ENCODE data around the gene UBXN6.

Gene UBXN6

DNA sequence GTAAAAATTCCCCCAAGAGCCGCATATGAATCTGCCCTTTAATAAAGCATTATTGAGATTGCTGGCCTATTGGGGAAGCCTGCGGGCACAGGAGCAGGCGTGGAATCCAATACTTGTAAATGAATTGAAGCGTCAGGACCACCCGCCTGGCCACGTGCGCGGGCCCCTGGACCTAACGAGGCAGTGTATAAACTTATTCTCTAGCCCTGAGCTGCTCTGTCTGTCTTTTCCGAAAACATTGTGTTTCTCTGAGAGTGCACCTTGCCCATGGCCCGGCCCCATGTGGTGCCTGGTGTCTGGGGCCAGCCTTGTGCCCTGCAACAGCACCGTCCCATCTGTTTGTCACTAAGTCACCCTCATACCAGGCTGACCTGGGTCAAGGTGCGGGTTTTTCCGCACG, 14.4 kb downstream of the UBXN6 start:
- no peaks in the 10 kb centered on the region for H3K9me3 ChIP-seq (replicated peaks; ENCODE audit: low read length)
- H3K9ac ChIP-seq (ENCODE audit: low read depth, low read length) = no peak overlapping the region
- no peak overlapping the region for H3K4me3 ChIP-seq (ENCODE audit: low read length)
- peaks cover 53% of the 10 kb centered on the region for H3K36me3 ChIP-seq (ENCODE audit: insufficient read depth, low read length)
- H3K4me2 ChIP-seq (ENCODE audit: low read length) = no peak overlapping the region
- H3K27me3 ChIP-seq (ENCODE audit: control insufficient read depth, insufficient read depth, low read length) = no peaks in the 10 kb centered on the region
- no peaks in the 10 kb centered on the region for H3K4me1 ChIP-seq (ENCODE audit: control insufficient read depth, insufficient read depth, low read length)

DNA sequence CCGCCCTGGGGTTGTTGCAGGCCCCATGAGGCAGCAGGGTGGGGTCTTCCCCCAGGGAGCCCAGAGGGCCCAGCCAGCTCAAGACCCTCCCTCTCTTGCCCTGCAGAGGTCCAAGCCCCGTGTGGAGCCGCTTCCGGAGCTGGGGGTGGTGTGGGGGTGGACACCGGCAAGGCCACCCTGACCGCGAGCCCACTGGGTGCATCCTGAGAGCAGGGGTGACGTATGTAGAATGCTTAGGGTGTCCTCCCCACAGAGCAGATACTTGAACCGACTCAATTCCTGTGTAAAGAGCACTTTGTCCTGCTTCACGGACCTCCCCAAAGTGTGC, 14.8 kb downstream of the UBXN6 start:
- H3K4me1 ChIP-seq (ENCODE audit: control insufficient read depth, insufficient read depth, low read length) = no peaks in the 10 kb centered on the region
- no peak overlapping the region for H3K4me3 ChIP-seq (ENCODE audit: low read length)
- H3K36me3 ChIP-seq (ENCODE audit: insufficient read depth, low read length) = peaks cover 49% of the 10 kb centered on the region
- H3K9ac ChIP-seq (ENCODE audit: low read depth, low read length) = no peak overlapping the region
- no peak overlapping the region for H3K4me2 ChIP-seq (ENCODE audit: low read length)
- H3K9me3 ChIP-seq (replicated peaks; ENCODE audit: low read length) = no peaks in the 10 kb centered on the region
- H3K27me3 ChIP-seq (ENCODE audit: control insufficient read depth, insufficient read depth, low read length) = no peaks in the 10 kb centered on the region

DNA sequence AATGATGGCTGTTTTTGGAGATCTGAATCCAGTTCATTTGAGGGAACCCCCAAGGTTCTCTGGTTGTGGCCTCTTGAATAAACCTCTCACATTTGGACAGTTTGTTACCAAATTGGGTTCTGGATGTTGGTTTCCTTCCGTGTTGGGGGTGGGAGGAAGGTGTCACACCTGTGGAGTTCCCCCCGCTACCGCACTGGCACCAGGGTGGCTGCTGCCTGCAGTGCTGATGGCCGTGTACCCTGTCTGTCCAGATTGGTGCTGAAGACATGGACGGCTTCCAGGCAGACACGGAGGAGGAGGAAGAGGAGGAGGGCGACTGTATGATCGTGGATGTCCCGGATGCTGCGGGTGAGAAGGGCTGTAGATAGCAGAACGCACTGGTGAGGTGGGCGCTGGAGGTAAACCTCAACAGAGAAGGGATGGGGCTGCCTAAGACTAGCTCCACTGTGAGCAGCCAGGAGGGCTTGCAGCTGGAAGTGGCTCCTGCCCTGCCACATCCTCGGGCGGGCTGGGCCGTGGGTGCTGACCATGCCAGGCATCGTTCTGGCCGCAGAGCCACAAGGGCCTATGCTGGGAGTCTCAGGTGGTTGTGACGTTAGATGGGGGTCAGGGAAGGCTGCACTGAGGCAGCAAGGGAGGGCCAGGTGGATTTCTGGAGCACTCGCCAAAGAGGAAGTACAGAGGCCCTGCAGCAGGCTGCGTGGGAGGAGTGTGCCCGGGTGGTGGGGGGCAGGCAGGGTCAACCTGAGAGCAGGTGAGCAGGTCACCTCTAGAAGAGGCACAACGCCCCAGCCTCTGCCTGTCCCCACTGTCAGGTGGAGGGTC, 15.4 kb downstream of the UBXN6 start:
- H3K4me3 ChIP-seq (ENCODE audit: low read length) = no peak overlapping the region
- no peaks in the 10 kb centered on the region for H3K9me3 ChIP-seq (replicated peaks; ENCODE audit: low read length)
- H3K9ac ChIP-seq (ENCODE audit: low read depth, low read length) = no peak overlapping the region
- no peak overlapping the region for H3K4me2 ChIP-seq (ENCODE audit: low read length)
- H3K36me3 ChIP-seq (ENCODE audit: insufficient read depth, low read length) = peaks cover 44% of the 10 kb centered on the region
- no peaks in the 10 kb centered on the region for H3K27me3 ChIP-seq (ENCODE audit: control insufficient read depth, insufficient read depth, low read length)
- H3K4me1 ChIP-seq (ENCODE audit: control insufficient read depth, insufficient read depth, low read length) = no peaks in the 10 kb centered on the region

DNA sequence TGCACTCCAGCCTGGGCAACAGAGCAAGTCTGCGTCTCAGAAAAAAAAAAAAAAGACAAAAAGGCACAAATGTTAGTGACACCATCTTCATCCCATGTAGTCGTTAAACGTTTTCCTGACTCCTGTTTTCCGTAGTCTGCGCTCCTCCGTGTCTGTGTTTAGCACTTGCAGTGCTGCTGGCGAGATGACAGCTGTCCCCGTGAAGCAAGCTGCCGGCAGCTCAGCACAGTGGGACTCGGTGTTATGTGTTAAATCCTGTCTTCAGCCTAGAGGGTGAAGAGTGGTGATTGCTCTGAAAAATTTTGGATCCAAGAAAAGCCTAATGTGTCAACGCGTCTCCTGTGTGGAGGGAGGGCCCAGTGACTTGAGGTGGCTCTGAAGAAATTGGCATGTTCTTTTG, 18.4 kb downstream of the UBXN6 start:
- H3K9ac ChIP-seq (ENCODE audit: low read depth, low read length) = no peak overlapping the region
- no peak overlapping the region for H3K4me3 ChIP-seq (ENCODE audit: low read length)
- H3K36me3 ChIP-seq (ENCODE audit: insufficient read depth, low read length) = peaks cover 20% of the 10 kb centered on the region
- H3K9me3 ChIP-seq (replicated peaks; ENCODE audit: low read length) = no peaks in the 10 kb centered on the region
- no peak overlapping the region for H3K4me2 ChIP-seq (ENCODE audit: low read length)
- H3K4me1 ChIP-seq (ENCODE audit: control insufficient read depth, insufficient read depth, low read length) = no peaks in the 10 kb centered on the region
- no peaks in the 10 kb centered on the region for H3K27me3 ChIP-seq (ENCODE audit: control insufficient read depth, insufficient read depth, low read length)

DNA sequence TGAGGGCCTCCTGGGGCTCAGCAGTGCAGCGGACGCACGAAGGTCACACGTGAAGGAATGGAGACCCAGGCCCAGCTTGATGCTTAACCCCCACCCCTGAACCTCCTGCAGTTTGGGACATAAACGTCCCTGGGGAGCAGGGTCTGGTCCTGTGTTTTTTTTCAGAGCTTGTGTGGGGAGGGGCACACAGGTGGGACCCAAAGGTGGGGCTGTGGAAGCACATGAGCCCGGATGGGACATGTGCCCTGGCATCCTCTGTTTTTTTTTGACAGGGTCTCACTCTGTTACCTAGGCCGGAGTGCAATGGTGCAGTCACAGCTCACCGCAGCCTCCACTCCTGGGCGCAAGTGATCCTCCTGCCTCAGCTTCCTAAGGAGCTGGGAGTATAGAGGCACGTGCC, 20.5 kb downstream of the UBXN6 start:
- H3K9ac ChIP-seq (ENCODE audit: low read depth, low read length) = no peak overlapping the region
- H3K4me2 ChIP-seq (ENCODE audit: low read length) = no peak overlapping the region
- no peaks in the 10 kb centered on the region for H3K4me1 ChIP-seq (ENCODE audit: control insufficient read depth, insufficient read depth, low read length)
- H3K27me3 ChIP-seq (ENCODE audit: control insufficient read depth, insufficient read depth, low read length) = no peaks in the 10 kb centered on the region
- H3K36me3 ChIP-seq (ENCODE audit: insufficient read depth, low read length) = peaks cover 22% of the 10 kb centered on the region
- H3K4me3 ChIP-seq (ENCODE audit: low read length) = no peak overlapping the region
- no peaks in the 10 kb centered on the region for H3K9me3 ChIP-seq (replicated peaks; ENCODE audit: low read length)

DNA sequence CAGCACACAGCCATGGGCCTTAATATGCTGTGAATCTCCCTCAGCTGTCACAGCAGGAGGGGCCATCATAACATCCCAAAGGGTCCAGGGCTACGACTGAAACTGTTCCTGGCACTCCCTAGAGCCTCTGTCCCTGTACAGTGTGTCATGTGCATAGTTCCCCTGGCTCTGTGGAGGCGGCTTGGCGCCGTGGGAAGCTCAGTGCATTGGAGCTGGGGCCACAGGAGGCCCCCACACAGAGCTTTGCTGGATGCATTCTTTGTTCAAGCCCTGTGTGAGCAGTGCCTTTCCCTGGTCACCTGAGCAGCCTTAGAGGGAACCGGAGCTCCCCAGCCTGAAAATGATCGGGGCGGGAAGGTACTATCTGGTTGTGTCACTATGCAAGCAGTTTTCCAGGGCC, 21.4 kb downstream of the UBXN6 start:
- Histone ChIP-seq H3K4me2 (ENCODE audit: low read length) (no peak overlapping the region), H3K27me3 (ENCODE audit: control insufficient read depth, insufficient read depth, low read length) (no peaks in the 10 kb centered on the region), H3K4me1 (ENCODE audit: control insufficient read depth, insufficient read depth, low read length) (no peaks in the 10 kb centered on the region), H3K4me3 (ENCODE audit: low read length) (no peak overlapping the region), H3K9me3 (replicated peaks; ENCODE audit: low read length) (no peaks in the 10 kb centered on the region), H3K36me3 (ENCODE audit: insufficient read depth, low read length) (peaks cover 30% of the 10 kb centered on the region), H3K9ac (ENCODE audit: low read depth, low read length) (no peak overlapping the region)

DNA sequence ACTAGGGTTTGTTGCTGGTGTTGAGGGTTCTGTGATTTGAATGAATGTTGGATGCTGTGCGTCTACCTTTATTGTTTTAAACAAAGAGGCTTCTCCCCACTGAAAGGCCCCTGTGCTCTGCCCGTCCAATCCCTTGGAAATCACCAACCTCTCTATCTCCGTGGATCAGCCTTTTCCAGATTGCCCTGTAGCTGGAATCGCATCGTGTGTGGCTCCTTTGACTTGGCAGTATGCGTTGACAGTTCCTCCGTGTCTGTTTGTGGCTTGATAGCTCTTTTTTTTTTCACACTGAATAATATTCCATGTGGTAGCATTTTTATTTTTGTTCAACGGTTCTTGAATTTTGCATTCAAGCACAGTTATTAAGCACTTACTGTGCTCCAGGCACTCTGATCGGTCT, 23.2 kb downstream of the UBXN6 start:
- Histone ChIP-seq H3K4me2 (ENCODE audit: low read length) (no peak overlapping the region), H3K4me3 (ENCODE audit: low read length) (no peak overlapping the region), H3K36me3 (ENCODE audit: insufficient read depth, low read length) (peaks cover 36% of the 10 kb centered on the region), H3K9ac (ENCODE audit: low read depth, low read length) (no peak overlapping the region), H3K27me3 (ENCODE audit: control insufficient read depth, insufficient read depth, low read length) (no peaks in the 10 kb centered on the region), H3K9me3 (replicated peaks; ENCODE audit: low read length) (no peaks in the 10 kb centered on the region), H3K4me1 (ENCODE audit: control insufficient read depth, insufficient read depth, low read length) (no peaks in the 10 kb centered on the region)

DNA sequence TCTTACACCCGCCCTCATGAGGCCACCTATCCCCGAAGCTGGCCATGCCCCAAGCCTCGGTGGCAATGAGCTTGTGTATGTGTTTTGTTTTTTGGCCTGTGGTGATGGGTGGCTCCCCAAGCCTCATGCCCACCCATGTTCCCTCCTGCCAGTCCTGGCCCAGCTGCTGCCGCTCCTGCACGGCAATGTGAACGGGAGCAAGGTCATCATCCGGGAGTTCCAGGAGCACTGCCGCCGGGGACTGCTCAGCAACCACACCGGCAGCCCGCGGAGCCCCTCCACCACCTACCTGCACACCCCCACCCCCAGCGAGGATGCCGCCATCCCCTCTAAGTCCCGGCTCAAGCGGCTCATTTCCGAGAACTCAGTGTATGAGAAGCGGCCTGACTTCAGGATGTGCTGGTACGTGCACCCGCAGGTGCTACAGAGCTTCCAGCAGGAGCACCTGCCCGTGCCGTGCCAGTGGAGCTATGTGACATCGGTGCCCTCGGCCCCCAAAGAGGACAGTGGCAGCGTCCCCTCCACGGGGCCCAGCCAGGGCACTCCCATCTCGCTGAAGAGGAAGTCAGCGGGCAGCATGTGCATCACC, 24.6 kb downstream of the UBXN6 start:
- Histone ChIP-seq H3K9ac (ENCODE audit: low read depth, low read length) (no peak overlapping the region), H3K9me3 (replicated peaks; ENCODE audit: low read length) (no peaks in the 10 kb centered on the region), H3K36me3 (ENCODE audit: insufficient read depth, low read length) (peaks cover 43% of the 10 kb centered on the region), H3K4me1 (ENCODE audit: control insufficient read depth, insufficient read depth, low read length) (no peaks in the 10 kb centered on the region), H3K4me2 (ENCODE audit: low read length) (no peak overlapping the region), H3K27me3 (ENCODE audit: control insufficient read depth, insufficient read depth, low read length) (no peaks in the 10 kb centered on the region), H3K4me3 (ENCODE audit: low read length) (no peak overlapping the region)

DNA sequence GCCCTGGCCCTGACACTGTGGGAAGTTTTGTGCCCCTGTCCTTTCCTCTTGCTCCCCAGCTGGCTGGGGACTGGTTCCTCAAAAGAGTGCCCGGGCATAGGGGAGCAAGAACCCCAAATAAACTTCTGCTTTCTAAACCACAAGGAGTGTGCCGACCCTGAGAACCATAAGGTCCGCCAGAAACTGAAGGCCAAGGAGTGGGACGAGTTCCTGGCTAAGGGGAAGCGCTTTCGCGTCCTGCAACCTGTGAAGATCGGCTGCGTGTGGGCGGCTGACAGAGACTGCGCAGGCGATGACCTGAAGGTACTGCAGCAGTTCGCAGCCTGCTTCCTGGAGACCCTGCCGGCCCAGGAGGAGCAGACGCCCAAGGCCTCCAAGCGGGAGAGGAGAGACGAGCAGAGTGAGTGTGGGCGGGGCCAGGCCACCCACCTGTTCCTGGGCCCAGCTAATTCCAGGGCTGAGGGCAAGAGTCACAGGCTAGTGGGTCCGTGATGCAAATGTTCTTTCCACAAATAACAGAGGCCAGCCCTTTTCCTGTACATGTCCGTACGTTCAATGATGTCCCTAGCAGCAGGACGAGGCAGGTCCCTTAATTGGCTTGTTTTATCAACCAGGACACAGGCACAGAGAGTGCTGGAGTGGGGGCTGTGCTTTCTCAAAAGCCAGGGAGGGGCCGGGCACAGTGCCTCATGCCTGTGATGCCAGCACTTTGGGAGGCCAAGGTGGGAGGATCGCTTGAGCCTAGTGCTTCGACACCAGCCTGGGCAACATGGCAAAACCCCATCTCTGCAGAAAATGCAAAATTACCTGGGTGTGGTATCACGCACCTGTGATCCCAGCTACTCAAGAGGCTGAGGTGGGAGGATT, 25.6 kb downstream of the UBXN6 start:
- Histone ChIP-seq H3K36me3 (ENCODE audit: insufficient read depth, low read length) (peaks cover 43% of the 10 kb centered on the region), H3K9ac (ENCODE audit: low read depth, low read length) (no peak overlapping the region), H3K4me1 (ENCODE audit: control insufficient read depth, insufficient read depth, low read length) (no peaks in the 10 kb centered on the region), H3K4me3 (ENCODE audit: low read length) (no peak overlapping the region), H3K27me3 (ENCODE audit: control insufficient read depth, insufficient read depth, low read length) (no peaks in the 10 kb centered on the region), H3K9me3 (replicated peaks; ENCODE audit: low read length) (no peaks in the 10 kb centered on the region), H3K4me2 (ENCODE audit: low read length) (no peak overlapping the region)

DNA sequence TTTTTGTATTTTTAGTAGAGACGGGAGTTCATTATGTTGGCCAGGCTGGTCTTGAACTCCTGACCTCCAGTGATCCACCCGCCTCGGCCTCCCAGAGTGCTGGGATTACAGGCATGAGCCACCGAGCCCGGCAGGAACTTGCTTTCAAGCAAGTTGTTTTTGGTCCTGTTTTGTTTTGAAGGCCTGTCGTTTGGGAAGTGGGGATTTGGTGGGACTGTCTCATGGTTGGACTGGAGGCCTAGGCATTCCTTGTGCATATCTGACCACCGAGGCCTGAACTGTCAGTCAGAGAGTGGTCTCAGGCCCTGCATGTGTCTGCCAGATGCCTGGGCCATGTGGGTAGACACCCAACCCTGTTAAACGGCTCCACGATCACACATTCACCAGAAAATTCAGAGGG, 26.3 kb downstream of the UBXN6 start:
- no peak overlapping the region for H3K4me3 ChIP-seq (ENCODE audit: low read length)
- peaks cover 39% of the 10 kb centered on the region for H3K36me3 ChIP-seq (ENCODE audit: insufficient read depth, low read length)
- no peaks in the 10 kb centered on the region for H3K4me1 ChIP-seq (ENCODE audit: control insufficient read depth, insufficient read depth, low read length)
- no peak overlapping the region for H3K4me2 ChIP-seq (ENCODE audit: low read length)
- H3K9me3 ChIP-seq (replicated peaks; ENCODE audit: low read length) = no peaks in the 10 kb centered on the region
- H3K9ac ChIP-seq (ENCODE audit: low read depth, low read length) = no peak overlapping the region
- H3K27me3 ChIP-seq (ENCODE audit: control insufficient read depth, insufficient read depth, low read length) = no peaks in the 10 kb centered on the region

DNA sequence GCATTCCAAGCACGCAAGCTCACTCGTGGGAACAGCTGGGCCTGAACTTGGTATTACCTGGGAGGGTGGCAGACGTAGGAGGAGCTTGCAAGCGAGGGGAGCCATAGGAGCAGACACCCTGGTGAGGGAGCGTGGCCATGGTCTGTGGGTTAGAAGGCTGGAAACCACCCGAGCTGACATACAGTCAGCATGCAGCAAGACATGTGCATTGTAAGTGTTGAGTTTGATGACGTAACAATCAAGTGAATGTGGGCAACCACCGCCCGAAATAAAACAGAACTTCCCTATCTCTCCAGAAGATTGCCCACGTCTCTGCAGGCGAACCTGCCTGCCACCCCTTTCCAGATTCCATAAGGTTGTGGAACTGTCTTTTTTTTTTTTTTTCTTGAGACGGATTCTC, 26.8 kb downstream of the UBXN6 start:
- Histone ChIP-seq H3K9me3 (replicated peaks; ENCODE audit: low read length) (no peaks in the 10 kb centered on the region), H3K4me2 (ENCODE audit: low read length) (no peak overlapping the region), H3K9ac (ENCODE audit: low read depth, low read length) (no peak overlapping the region), H3K27me3 (ENCODE audit: control insufficient read depth, insufficient read depth, low read length) (no peaks in the 10 kb centered on the region), H3K4me1 (ENCODE audit: control insufficient read depth, insufficient read depth, low read length) (no peaks in the 10 kb centered on the region), H3K36me3 (ENCODE audit: insufficient read depth, low read length) (peaks cover 39% of the 10 kb centered on the region), H3K4me3 (ENCODE audit: low read length) (no peak overlapping the region)

All from skeletal muscle satellite cell (primary cell).